Measurements from ENCODE around the gene KISS1. TPM values are rescaled to one million over a fixed set of nuclear protein-coding genes. Genes with fewer than 3 reads are reported as not detected.

KISS1 gene
- total and polyA plus RNA-seq, 2 of the 4 experiments (the other 2 are of a cell fraction) = 11.7 to 27.3 TPM

DNA sequence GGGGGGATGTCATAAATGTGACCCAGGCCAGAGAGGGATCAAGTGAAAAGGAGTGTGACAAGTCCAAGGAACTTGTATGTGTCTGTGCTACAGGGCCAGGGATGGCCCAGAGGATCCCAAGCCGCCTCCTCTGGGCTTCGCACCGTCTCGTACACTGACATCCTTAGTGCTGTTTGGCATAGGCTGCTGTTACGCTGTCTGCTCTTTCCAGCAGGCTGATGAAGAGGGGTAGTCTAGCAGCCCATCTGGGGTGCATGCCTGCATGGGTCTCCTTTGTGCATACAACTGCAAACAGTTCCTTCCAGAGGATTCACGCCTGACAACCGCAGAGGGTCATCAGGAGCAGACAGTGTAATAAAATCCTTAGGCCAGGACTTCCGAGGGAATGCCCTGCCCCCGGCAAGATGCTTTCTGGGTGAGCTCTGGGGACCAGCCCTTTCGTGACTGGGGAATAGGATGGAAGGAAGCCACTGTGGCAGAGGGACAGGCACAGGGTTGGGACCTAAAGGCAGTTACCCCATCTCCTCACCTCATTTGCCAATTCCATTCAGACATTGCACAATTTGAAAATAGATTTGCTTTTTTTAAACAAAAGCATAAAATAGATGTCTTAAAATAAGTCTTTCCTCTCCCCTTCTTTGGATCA is 23.8 kb upstream of the KISS1 start:
- Histone ChIP-seq H3K14ac (replicated peaks; ENCODE audit: low read depth, low read length) (no peak overlapping the region), H4K91ac (ENCODE audit: insufficient read depth, low read depth, low read length) (no peak overlapping the region), H3K18ac (ENCODE audit: low read depth, low read length) (no peak overlapping the region), H4K20me1 (ENCODE audit: insufficient read depth, low read length) (no peaks in the 10 kb centered on the region), H2BK5ac (ENCODE audit: low read depth, low read length, poor library complexity, severe bottlenecking) (no peak overlapping the region), H2AFZ (replicated peaks; ENCODE audit: low read length, poor library complexity) (no peak overlapping the region), H3K27ac (ENCODE audit: insufficient read depth, low read length) (no peak overlapping the region), H2AK9ac (replicated peaks; ENCODE audit: low read depth, low read length, poor library complexity) (no peak overlapping the region), H2BK15ac (ENCODE audit: low read depth, low read length) (no peak overlapping the region), H3K9me1 (ENCODE audit: insufficient read depth, low read length) (peaks cover 6% of the 10 kb centered on the region), H2BK20ac (ENCODE audit: low read depth, low read length) (no peak overlapping the region), H3K23ac (ENCODE audit: low read depth, low read length) (no peak overlapping the region), H4K8ac (ENCODE audit: low read depth in 2 of 2, low read length in 2 of 2) (no peak overlapping the region), H3K9ac (ENCODE audit: low read depth, low read length) (no peak overlapping the region), H3K4ac (ENCODE audit: low read depth, low read length) (no peak overlapping the region), H3K4me3 (ENCODE audit: insufficient read depth, low read depth, low read length) (no peak overlapping the region), H3K27me3 (ENCODE audit: control insufficient read depth, insufficient read depth, low read length) (no peaks in the 10 kb centered on the region), H2AK5ac (ENCODE audit: low read depth, low read length) (no peak overlapping the region), H4K5ac (ENCODE audit: low read depth, low read length) (no peak overlapping the region), H3K4me1 (ENCODE audit: control insufficient read depth, insufficient read depth, low read length) (peaks cover 2% of the 10 kb centered on the region), H3K4me2 (ENCODE audit: low read depth, low read length) (no peak overlapping the region), H3K36me3 (ENCODE audit: control insufficient read depth, insufficient read depth, low read length) (peaks cover 17% of the 10 kb centered on the region; the same call in 1 of the 2 replicates), H3K79me1 (ENCODE audit: low read depth in 1 of 2, low read length in 2 of 2) (no peaks in the 10 kb centered on the region), H2BK120ac (ENCODE audit: low read depth, low read length) (no peak overlapping the region), H3K9me3 (ENCODE audit: control insufficient read depth, insufficient read depth, low read length) (no peaks in the 10 kb centered on the region), H3K56ac (ENCODE audit: extremely low read depth, insufficient read depth, low read length) (no peak overlapping the region)
- 97% methylated on average over 5 of the region's 10 CpGs; no CpG with 5 or more reads in 1 of the 2 experiments for WGBS, 2 experiments (ENCODE audit: extremely low coverage in 2 of 2, insufficient read length in 1 of 2)
- in situ Hi-C loops (cut with MboI; ENCODE audit: low sequenced_read_pairs) = no loop called here
- ATAC-seq (ENCODE audit: low read depth) (peak; percentile 14; the same call in 1 of the 2 replicates), DNase-seq (no peak)
- POLR2A ChIA-PET (ENCODE audit: unreplicated experiment) = no interaction called here
- BruUV-seq (replicated peaks) = no TSS peak
- dilution Hi-C loops (cut with HindIII; ENCODE audit: low sequenced_read_pairs, unreplicated experiment) = no loop called here
- CTCF ChIA-PET = interaction anchor here (1.2 kb wide), 1 partner anchor 13 kb away, joined by 3 read pairs; no protein-coding TSS in a partner anchor
- intact Hi-C loops (cut with micrococcal nuclease) = no loop called here
- TF ChIP-seq, protein P1, sequence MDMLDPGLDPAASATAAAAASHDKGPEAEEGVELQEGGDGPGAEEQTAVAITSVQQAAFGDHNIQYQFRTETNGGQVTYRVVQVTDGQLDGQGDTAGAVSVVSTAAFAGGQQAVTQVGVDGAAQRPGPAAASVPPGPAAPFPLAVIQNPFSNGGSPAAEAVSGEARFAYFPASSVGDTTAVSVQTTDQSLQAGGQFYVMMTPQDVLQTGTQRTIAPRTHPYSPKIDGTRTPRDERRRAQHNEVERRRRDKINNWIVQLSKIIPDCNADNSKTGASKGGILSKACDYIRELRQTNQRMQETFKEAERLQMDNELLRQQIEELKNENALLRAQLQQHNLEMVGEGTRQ (IDR thresholded peaks at IDR 0.05; ENCODE audit: low read depth, low read length) = no peak
- peak; percentile 62 for TF ChIP-seq CEBPB (IDR thresholded peaks at IDR 0.05; ENCODE audit: low read depth, low read length)

All from IMR-90 (cell line).